NT2/D1 (cell line): ENCODE measurements around the gene MBNL1.

Experiments
- YY1 ChIP-seq: IDR thresholded peaks from 2 replicates; pipeline ENCODE4 v1.6.1; 2011; ENCODE audit not compliant: insufficient read length, insufficient read depth
- ZNF274 ChIP-seq: IDR thresholded peaks from 2 replicates; pipeline ENCODE4 v1.6.1; 2011; ENCODE audit warnings: mild to moderate bottlenecking, low read depth, low read length

GRCh38 chr3:152279479-152279878, 10.8 kb downstream of the MBNL1 start:
- TF ChIP-seq YY1 (no peak), ZNF274 (no peak)
